HG02884 (cell line): ENCODE data around the gene PITPNC1.
"Not testable (repeated sequence)": the region's sequence is repeated elsewhere in the genome, so short reads cannot be mapped to it uniquely, and the experiment has no call there.

Source experiments
- ATAC-seq: cut with Tn5 transposase; IDR thresholded peaks from one replicate; pipeline ENCODE4 v1.9.1; 2021; ENCODE audit warnings: mild to moderate bottlenecking, moderate library complexity; ENCODE audit not compliant: unreplicated experiment

PITPNC1 gene

DNA sequence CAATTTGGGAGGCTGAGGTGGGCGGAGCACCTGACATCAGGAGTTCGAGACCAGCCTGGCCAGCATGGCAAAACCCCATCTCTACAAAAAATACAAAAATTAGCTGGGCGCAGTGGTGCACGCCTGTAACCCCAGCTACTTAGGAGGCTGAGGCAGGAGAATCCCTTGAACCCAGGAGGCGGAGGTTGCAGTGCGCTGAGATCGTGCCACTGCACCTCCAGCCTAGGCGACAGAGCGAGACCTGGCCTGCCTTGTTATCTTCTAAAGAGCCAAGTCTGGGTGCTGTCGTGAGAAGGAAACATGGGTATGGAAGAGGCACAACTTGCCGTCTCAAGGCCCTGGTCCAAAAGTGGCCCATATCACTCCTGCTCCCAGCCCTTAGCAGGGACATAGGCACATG, 103.9 kb downstream of the PITPNC1 start:
- not testable (repeated sequence) for ATAC-seq

DNA sequence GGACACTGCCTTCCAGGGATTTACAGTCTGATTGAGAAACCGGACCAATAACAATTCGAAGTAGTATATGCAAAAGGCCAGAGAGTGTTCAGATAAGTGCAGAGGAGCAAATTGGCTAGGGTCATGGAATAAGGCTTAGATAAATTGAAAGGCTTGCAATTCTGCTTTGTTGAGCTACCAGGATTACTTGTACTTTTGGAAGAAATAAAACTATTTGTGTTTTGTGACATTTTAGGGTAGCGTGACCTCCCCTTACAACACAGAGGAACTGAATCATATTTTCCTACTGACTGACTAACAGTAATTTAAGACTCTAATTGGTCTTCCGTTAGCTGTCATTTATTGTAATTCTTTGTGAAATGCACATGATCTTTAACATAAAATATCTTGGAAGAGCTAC, 104.7 kb downstream of the PITPNC1 start:
- ATAC-seq, result no peak

DNA sequence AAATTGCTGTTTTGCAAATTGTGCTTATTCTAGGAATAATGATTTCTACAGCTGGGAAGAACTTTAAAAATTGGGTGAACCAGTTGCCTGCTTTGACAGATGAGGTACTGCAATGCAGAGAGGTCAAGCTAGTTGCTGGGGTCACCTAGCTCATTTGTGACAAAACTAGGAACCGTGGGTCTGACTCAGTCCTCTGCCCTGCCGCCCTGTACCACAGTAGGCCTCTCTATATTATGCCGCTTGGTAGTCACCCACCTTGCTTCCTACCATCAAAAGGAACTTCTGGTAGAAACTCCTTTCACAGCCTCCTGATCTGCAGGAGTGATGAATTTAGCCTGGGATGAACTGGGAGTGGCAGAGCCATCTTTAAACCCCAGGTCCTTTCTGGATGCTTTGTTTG, 105.7 kb downstream of the PITPNC1 start:
- no peak for ATAC-seq

DNA sequence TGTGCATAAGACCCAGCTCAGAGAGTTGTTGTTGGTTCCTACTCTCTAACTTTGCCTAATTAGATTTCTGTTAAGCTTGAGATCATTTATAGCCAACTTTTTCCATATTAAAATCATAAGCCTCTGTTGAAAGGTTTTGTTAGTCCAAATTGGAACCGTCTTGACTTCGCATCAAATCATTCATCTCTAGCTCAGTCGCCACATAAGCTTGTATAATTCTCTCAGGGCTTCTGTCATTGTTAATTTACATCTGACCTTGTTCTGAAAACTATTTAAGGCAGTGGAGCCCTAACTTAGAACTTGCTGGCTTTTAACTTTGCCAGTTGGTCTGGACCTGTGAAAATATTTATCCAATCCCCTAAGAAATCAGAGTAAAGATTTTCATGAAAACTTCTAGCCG, 107.2 kb downstream of the PITPNC1 start:
- no peak for ATAC-seq

DNA sequence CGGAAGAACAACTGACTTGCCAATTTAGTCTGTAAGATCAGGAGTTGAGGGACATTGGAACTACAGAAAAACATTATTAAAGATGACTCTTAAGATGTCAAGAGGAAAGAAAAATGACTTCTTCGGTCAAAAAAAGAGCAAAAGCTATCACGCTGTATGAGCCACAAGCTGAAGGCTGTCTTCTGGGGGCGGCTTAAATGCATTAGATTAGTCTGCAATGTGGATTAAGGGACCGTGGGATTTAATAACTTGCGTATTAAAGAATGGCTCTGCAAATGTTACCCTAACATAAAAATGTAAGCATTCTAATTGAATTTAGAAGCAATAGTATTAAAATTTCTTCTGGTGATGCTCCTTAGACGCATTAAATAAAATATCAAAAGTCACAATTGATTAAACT, 108.6 kb downstream of the PITPNC1 start:
- ATAC-seq, result no peak

DNA sequence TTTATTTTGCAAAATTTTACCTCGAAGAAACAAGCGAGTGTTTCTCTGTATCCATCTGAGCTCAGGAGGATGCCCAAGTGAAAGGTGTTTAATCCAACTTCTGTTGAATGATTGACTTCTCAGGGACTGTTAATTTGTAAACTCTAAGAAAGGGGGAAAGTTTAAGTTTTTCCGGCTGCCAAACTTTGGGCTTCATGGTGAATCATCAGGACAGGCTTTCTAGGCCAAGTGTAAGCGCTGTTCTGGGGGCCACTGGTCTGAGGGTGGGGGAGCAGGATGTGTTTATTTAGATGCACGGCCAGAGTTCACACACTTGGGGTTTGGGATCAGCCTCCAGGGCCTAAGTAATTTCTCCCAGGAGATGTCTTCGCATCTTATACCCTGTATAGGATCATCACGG, 110.4 kb downstream of the PITPNC1 start:
- no peak for ATAC-seq

DNA sequence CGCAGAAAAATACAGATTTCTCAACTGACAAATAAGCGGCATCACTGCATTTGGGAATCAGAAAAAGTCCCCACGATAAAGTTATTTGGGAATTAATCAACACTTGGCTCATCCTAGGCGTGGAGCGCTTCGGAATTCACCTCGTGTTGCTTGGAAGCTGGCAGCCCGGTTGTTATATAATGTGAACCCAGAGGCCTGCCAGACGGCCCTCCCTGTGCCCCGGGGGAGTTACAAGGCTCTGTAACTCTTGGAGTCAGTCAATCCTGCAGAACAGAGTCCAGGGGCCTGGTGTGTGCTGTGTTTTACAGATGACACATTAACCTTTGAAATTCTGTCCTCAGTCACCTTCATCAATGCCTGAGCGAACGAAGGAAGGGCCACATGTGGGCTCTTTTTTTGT, 111.1 kb downstream of the PITPNC1 start:
- ATAC-seq, result no peak

DNA sequence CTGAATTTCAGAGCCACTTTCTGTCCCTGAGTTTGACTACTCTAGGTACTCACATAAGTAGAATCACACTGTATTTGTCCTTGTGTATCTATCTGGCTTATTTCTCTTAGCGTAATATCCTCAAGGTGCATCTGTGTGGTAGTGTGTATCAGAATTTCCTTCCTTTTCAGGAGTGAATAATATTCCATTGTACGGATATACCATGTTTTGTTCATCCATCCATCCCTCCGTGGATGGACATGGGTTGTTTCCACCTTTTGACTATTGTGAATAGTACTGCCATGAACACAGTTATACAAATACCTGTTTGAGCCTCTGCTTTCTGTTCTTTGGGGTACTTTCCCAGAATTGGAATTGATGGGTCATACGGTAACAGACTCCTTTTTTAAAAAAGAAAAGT, 111.7 kb downstream of the PITPNC1 start:
- ATAC-seq, result no peak

DNA sequence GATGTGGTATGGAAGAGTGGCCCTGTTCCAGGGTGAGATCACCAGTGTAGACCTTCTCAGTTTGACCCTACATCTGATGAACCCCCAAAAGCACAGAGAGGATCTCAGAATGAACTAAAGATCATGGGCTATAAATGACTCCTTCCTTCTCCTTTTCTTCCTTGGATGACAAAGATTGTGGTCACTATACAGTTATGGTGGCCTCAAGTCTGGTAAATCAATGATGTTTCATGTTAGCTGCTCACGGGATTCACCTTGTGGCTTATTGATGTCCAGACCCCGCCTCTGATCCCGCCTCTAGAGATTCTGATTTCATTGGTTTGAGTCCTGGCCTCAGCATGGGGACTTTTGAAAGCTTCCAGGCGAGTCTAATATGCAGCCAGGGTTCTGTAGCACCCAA, 112.2 kb downstream of the PITPNC1 start:
- ATAC-seq, result no peak

DNA sequence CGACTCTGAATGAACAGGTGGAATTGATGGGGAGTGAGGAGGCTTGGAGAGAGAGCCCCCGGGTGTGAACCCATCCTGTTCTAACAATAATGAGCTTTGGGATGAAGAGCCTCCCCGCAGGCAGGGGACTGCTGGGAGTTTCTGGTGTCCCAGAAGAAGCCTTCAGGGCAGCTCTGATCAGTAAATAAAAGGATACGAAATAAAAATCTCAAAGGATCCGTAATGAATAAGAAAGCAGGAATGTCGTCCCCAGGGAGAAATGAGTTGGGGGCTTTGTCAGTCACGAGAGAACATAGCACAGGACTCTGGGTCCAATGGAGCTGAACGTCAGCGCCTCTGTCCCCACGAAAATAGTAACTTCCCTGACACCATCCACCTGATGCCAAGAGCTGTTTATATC, 113.4 kb downstream of the PITPNC1 start:
- ATAC-seq, result no peak

DNA sequence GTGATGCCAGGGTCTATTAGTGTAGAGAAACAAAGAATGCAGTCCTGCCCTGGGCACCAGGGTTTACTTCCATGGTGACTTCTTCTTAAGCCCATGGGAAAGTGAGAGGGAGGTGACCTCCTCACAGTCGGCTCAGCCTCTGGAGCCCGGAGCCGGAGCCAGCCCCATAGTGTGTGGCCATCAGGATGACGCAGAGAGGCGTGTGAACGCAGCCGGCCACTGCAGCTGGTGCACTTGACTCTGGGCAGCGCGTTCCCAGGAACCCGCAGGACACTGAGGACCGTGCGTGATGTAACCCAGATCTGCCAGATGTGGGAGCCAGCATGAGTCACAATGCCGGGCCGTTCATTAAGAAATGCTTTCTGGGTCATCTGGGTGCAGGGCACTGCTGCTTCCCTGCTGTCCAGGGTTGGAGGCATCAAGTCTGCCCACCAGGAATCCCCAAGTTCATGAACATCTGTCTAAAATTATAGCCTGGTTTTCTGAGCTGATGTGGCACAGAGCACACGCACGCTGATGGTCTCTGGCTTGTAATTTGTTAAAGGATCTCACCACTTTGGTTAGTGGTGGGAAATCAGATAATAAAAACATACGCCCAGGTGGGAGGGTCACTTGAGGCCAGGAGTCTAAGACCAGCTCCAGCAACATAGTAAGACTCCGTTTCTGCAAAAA, 114.1 kb downstream of the PITPNC1 start:
- no peak for ATAC-seq

DNA sequence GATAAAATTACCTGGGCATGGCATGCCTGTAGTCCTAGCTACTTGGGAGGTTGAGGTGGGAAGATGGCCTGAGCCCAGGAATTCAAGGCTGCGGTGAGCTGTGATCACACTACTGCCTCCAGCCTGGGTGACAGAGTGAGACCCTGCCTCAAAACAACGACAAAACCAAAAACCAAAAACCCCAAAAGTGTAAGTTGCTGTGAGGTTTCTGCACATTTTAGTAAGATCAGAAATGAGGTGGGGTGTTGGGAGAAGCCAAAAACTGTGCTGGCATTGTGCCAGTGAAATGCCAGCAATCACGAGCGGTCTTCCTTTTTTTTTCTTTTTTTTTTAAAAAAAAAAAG, 114.6 kb downstream of the PITPNC1 start:
- no peak for ATAC-seq

DNA sequence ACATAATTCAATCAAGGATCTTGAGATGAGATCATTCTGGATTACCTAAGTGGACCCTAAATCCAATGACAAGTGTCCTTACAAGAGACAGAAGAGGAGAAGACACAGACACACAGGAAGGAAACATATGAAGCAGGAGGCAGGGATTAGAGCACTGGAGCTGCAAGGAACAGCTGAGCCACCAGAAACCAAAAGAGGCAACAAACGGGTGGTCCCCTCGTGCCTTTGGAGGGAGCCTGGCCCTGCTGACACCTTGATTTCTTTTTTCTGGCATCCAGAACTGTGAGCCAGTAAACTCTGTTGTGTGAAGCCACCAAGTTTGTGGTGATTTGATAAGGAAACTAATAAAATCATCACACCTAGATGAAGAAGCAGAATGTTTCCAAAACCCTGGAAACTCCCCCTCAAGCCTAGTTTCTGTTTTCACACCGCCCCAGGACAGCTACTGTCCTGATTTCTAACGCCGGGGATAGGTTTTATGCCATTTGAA, 115.2 kb downstream of the PITPNC1 start:
- ATAC-seq, result no peak

DNA sequence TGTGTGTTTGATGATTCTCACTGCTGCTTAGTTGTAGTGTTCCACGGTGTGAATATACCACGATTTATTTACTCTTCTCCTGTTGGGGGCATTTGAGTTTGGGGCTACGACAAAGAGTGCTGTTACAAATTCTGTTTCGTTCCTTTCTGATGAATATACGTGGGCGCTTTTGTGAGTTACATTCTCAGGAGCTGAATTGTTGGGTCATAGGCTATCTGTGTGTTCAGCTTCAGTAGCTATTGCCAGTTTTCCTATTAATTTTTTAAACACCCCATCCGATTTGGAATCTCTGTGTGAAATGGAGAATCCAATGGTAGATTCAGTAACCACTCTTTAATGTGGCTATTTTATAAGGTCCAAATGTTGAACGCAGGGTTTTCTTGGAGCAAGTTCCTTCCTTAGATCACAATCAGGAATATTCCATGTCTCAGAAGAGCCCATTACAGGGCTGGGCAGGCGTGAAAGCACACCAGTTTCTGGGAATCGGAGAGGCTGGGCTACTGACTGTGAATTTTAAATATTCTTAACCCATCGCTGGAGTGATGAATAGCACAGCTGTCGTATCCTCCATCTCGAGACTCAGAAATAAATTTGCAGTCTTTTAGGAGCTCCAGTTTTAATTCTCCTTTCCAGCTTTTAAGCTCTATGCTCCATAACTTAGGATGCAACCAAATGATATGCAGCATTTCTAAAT, 115.9 kb downstream of the PITPNC1 start:
- no peak for ATAC-seq

DNA sequence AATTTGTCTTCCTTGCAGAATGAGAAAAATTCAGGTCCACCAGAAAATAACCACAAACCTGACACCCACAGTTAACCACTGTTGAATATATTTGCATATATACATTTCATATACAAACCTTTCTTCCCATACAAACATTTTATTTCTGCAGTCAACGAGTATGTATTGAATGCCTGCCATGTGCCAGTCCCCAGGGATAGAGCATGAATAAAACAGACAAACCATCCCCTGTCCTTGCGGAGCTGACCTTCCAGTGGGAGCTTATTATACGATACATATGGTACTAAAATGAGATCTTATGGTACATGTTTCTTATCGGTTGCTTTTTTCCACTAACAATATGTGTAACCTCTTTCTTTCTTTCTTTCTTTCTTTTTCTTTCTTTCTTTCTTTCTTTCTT, 116.7 kb downstream of the PITPNC1 start:
- no peak for ATAC-seq

DNA sequence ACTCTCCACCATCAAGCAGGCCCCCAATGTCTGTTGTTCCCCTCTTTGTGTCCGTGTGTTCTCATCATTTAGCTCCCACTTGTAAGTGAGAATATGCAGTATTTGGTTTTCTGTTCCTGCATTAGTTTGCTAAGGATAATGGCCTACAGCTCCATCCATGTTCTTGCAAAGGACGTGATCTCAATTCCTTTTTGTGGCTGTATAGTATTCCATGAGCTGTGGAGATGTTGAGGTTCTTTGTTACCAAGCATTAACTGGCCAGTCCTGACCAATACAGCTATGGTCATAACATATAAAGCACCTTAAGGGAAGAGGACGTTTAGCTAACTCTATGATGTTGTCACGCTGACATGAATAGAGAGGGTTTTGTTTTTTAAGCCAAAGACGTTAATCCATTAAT, 118.5 kb downstream of the PITPNC1 start:
- ATAC-seq, result not testable (repeated sequence)

DNA sequence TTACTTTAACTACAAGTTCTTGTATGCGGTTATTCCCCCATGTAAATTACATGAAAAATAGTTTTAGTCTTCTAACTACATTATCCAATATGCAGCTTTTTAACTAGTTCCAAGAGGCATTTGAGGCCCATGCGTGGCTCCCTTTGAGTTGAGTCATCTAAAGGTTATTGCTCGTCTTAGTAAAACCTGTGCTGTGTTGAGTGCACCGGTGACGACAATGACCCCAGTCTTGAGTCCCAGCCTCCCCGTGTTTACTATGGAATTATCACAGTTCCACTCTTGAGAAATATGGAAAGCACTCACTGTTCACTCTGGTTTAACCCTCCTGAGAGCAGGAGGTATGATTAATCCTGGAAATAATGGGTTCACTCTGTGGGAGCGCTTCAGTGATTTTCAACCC, 119.2 kb downstream of the PITPNC1 start:
- ATAC-seq, result no peak

DNA sequence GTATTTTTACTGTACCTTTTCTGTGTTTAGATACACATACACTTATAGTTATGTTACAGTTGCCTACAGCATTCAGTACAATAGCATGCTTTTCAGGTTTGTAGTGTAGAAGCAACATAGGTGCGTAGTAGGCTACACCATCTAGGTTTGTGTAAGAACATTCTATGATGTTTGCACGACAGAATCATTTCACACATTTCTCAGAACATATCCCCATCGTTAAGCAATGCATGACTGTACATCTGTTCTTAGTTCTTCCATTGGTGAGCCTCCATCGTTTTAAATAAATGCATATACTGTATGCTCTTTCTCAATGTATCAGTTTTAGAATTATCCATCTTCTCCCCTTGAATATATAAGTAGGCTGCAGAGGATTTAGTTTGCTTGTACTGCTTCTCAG, 122.6 kb downstream of the PITPNC1 start:
- no peak for ATAC-seq

DNA sequence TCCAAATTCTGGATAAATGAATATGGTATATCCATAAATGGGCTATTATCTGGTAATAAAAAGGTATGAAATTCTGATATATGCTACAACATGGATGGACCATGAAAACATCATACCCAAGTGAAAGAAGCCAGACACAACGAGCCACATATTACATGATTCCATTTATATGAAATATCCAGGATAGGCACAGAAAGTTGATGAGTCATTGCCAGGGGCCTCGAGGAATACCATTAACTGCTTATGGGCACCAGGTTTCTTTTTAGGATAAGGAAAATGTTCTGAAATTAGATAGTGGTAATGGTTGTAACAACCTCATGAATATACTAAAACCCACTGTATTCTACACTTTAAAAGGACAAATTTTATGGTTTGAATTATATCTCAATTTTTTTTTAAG, 123.2 kb downstream of the PITPNC1 start:
- no peak for ATAC-seq

DNA sequence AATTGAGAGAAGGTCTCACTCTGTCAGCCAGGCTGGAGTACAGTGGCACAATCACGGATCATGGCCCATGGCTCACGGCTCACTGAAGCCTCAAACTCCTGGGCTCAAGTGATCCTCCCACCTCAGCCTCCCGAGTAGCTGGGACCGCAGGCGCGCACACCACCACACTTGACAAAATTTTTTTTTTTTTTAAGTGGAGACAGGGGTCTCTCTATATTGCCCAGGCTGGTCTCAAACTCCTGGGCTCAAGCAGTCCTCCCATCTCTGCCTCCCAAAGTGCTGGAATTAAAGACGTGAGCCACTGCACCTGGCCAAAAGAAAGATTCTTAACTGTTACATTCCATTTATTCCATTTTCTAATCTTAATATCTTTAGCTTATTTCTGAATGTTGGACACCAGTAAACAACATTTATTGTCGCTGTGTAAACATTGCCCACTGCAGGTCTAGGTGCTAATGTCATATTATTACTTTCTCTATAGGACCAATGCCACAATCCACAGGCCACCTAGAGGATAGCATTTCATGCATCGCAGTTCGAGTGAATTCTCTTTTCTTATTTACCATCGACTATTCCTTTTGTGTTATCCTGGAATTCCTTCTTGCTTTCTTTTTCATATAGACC, 123.7 kb downstream of the PITPNC1 start:
- no peak for ATAC-seq

DNA sequence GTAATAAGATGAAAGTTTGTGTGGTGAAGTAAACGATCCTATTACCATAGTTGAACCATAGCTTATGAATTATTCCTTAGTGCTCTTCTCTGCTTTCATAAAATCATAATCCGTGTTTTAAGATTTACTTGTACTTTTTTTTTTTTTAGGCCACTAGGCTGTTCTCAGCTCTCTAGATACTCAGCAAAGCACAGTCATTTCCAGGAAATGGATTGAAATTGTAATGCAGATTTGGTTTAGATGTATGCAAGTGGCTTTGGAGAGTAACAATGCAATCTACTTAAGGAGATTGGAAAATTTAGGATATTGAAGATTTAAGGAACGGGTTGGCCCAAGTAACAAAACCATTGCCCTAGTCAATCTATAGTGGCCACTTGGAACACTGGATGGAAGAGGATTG, 125.1 kb downstream of the PITPNC1 start:
- no peak for ATAC-seq

DNA sequence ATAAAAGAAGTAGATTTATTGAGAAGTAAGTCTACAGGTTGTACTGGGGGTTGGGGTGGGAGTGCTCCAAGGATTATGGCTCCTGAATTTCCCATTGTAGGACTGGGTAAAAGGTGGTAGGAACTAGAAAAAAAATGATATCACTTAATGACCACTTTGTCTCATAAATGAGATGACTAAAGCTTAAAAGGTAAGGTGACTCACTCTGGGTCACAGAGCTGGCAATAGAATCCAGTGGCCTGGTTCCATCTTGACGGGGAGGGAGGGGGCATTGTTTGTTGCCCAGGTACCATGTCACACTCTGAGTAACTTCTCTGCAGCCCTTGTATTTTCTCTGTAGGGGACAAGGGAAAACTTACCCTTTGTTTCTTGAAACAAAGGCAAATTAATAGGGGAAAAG, 126.1 kb downstream of the PITPNC1 start:
- no peak for ATAC-seq
